Progenitor cell of endocrine pancreas (in vitro differentiated cells): ENCODE results near the gene ZBTB20. TPM values are rescaled to one million over a fixed set of nuclear protein-coding genes. Genes with fewer than 3 reads are reported as not detected.

Experiments used
- DNase-seq: peaks from one replicate; pipeline ENCODE4 v3.0.0; 2021; ENCODE audit warnings: low spot score; ENCODE audit not compliant: unreplicated experiment
- H3K27ac Mint-ChIP-seq: 2 replicates; pipeline ENCODE4 v1.8.0; 2021; ENCODE audit warnings: mild to moderate bottlenecking, moderate library complexity, mixed read lengths
- H3K27me3 Mint-ChIP-seq: 2 replicates; pipeline ENCODE4 v1.8.0; 2021; ENCODE audit warnings: mixed read lengths
- H3K36me3 Mint-ChIP-seq: 2 replicates; pipeline ENCODE4 v1.8.0; 2022; ENCODE audit warnings: mixed read lengths; ENCODE audit not compliant: insufficient read depth
- H3K4me1 Mint-ChIP-seq: 2 replicates; pipeline ENCODE4 v1.8.0; 2021; ENCODE audit warnings: low read depth, mixed read lengths
- H3K4me3 Mint-ChIP-seq: 2 replicates; pipeline ENCODE4 v1.8.0; 2021; ENCODE audit warnings: low read depth, mild to moderate bottlenecking, moderate library complexity, mixed read lengths
- H3K9me3 Mint-ChIP-seq: 2 replicates; pipeline ENCODE4 v1.8.0; 2021; ENCODE audit warnings: low read depth, mixed read lengths
- CTCF ChIP-seq: fragments of 200-600 bp; sonication (generic); IDR thresholded peaks from one replicate; pipeline ENCODE4 v1.5.0; 2021; ENCODE audit warnings: antibody characterized with exemption, mild to moderate bottlenecking; ENCODE audit not compliant: unreplicated experiment
- total RNA-seq: library from RNA; stranded (reverse); gene quantifications from 2 replicates; pipeline ENCODE4 v1.2.1, GENCODE V29; 2021

Gene ZBTB20
- total RNA-seq, 1 donor from 2014 or later = 27.3 TPM

- no peaks in the 10 kb centered on the region for H3K27me3 Mint-ChIP-seq
- DNase-seq = no peak
- H3K36me3 Mint-ChIP-seq = no peaks in the 10 kb centered on the region
- H3K27ac Mint-ChIP-seq = no peak overlapping the region
- no peaks in the 10 kb centered on the region for H3K4me1 Mint-ChIP-seq
- H3K4me3 Mint-ChIP-seq = no peak overlapping the region
- H3K9me3 Mint-ChIP-seq = no peaks in the 10 kb centered on the region
- TF ChIP-seq CTCF = no peak
Observed at GRCh38 chr3:114494498-114494897, 652.6 kb downstream of the ZBTB20 start.

GRCh38 chr3:114490829-114491228 is 656.3 kb downstream of the ZBTB20 start:
- Mint-ChIP-seq H3K4me1 (no peaks in the 10 kb centered on the region), H3K27ac (no peak overlapping the region), H3K36me3 (no peaks in the 10 kb centered on the region), H3K4me3 (no peak overlapping the region), H3K27me3 (no peaks in the 10 kb centered on the region), H3K9me3 (no peaks in the 10 kb centered on the region)
- DNase-seq = no peak
- TF ChIP-seq CTCF = no peak

GRCh38 chr3:114487502-114487901 is 659.6 kb downstream of the ZBTB20 start:
- Mint-ChIP-seq H3K4me1 (no peaks in the 10 kb centered on the region), H3K27ac (no peak overlapping the region), H3K27me3 (no peaks in the 10 kb centered on the region), H3K9me3 (no peaks in the 10 kb centered on the region), H3K4me3 (no peak overlapping the region), H3K36me3 (no peaks in the 10 kb centered on the region)
- TF ChIP-seq CTCF = no peak
- no peak for DNase-seq

DNA sequence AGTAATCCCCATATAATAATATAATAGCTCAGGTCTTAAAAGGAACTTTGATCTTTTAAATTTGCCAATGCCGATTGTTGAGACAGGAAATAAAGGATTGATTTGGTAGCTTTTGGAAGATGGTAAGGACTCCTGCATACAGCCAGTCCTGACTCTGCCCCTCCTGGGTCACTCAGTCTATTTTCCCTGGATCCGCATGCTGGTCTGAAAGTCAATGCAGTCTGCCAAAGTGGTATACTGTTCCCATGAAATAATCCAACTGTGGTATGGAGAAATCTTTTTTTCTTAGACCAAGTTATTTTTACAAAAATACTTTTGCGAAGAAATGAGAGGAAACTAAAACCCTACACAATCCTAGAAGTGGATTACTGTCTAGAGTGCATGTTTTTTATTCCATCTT is 662.2 kb downstream of the ZBTB20 start:
- H3K4me3 Mint-ChIP-seq = no peak overlapping the region
- TF ChIP-seq CTCF = no peak
- H3K27me3 Mint-ChIP-seq = no peaks in the 10 kb centered on the region
- H3K36me3 Mint-ChIP-seq = no peaks in the 10 kb centered on the region
- H3K4me1 Mint-ChIP-seq = no peaks in the 10 kb centered on the region
- DNase-seq = no peak
- no peaks in the 10 kb centered on the region for H3K9me3 Mint-ChIP-seq
- no peak overlapping the region for H3K27ac Mint-ChIP-seq

DNA sequence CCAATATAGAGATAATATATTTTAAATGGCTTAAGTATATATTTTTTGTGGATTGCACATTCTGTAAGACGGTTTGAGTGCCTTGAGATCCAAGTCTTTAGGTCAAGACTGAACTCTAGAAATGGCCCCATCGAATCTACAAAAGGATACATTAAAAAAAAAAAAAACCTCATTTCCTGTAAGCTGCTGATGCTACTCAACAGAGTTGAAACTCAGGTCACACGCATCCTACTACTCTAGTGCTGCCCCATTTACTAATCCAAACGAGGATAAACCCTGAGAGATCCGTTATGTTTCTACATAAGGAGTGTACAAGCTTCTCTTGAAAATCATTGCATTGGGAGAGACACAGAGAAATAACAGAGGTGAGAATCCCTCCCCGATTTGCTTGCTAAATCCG is 666.0 kb downstream of the ZBTB20 start:
- Mint-ChIP-seq H3K27me3 (no peaks in the 10 kb centered on the region), H3K9me3 (no peaks in the 10 kb centered on the region), H3K4me3 (no peak overlapping the region), H3K36me3 (no peaks in the 10 kb centered on the region), H3K27ac (no peak overlapping the region), H3K4me1 (no peaks in the 10 kb centered on the region)
- no peak for TF ChIP-seq CTCF
- DNase-seq = no peak
